ENCODE measurements around the gene SLIT3. TPM values are rescaled to one million over a fixed set of nuclear protein-coding genes. Genes with fewer than 3 reads are reported as not detected.

SLIT3 gene
- total and polyA plus RNA-seq, 10 of the 15 experiments (the other 5 are each of a cell fraction or from before 2014, with no cell fraction given): 0.05 TPM; not detected in 9

DNA sequence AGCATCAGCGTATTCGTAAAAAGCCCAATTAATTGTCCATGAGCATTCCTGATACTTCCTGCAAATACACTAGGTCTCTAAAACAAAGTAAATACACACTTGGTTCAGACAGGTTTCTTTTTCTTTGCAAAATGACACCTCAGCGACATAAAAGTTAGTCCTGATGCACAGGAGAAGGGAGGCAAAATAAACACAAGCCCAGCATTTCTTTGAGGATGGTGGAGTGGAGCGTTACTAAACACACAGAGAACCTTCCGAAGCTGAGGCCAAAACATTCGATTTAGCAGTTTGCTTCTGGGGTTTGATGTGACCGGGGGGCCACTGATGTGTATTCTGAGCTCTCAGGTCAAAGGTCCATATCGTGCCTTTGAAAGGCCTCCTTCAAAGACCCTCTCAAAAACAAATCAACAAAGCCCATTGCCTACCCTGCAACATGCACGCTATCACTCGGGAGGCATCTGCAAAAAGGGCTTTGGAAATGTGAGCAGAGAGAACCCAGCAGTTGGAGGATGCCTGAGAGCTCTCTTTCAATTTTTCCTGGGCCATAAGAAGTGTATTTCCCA lies 453.3 kb downstream of the SLIT3 start:
- ATAC-seq (no peak), FAIRE-seq (no peak), DNase-seq (ENCODE audit: low read depth, low spot score) (no peak)
- Histone ChIP-seq H3K36me3 (ENCODE audit: control insufficient read depth in 2 of 2, insufficient read depth in 2 of 2, low read length in 1 of 2) (no peaks in the 10 kb centered on the region), H3K27me3 (replicated peaks in 1 of 2; ENCODE audit: control insufficient read depth in 2 of 2, insufficient read depth in 2 of 2, low read length in 1 of 2) (peaks cover 2 to 5% of the 10 kb centered on the region in 2 experiments; a peak in 2 of 4 replicates), H4K20me1 (ENCODE audit: control insufficient read depth, insufficient read depth) (no peaks in the 10 kb centered on the region), H3K9me3 (replicated peaks; ENCODE audit: control insufficient read depth, insufficient read depth, low read length) (no peaks in the 10 kb centered on the region), H3K79me2 (ENCODE audit: control insufficient read depth, insufficient read depth, low read length) (no peaks in the 10 kb centered on the region), H3K4me1 (ENCODE audit: control insufficient read depth, insufficient read depth, low read length) (no peaks in the 10 kb centered on the region), H3K27ac (ENCODE audit: control insufficient read depth, insufficient read depth) (no peak overlapping the region), H2AFZ (ENCODE audit: control insufficient read depth, low read depth, low read length) (no peak overlapping the region), H3K9ac (ENCODE audit: control insufficient read depth, insufficient read depth, low read length) (no peak overlapping the region), H3K4me3 (no peak overlapping the region), H3K4me2 (ENCODE audit: control insufficient read depth, insufficient read depth) (no peak overlapping the region)
- TF ChIP-seq JUND (IDR thresholded peaks at IDR 0.05; ENCODE audit: low read depth, low read length) (no peak), NRF1 (conservative IDR thresholded peaks at IDR 0.05; ENCODE audit: low read depth, low read length) (no peak), ZBED1 (IDR thresholded peaks at IDR 0.05; ENCODE audit: borderline replicate concordance) (no peak), TCF12 (IDR thresholded peaks at IDR 0.05; ENCODE audit: low read depth, low read length) (no peak), MYC (IDR thresholded peaks at IDR 0.05; ENCODE audit: insufficient read depth, insufficient read length, insufficient replicate concordance, low read length, severe bottlenecking) (no peak)
- no TSS peak for BruUV-seq (replicated peaks)
- ChIA-PET CTCF (interaction anchor here (1.0 kb wide), 1 partner anchor 10 kb away, joined by 3 read pairs; no protein-coding TSS in a partner anchor), SMC1A (ENCODE audit: uncharacterized antibody, unreplicated experiment) (no interaction called here), RAD21 (ENCODE audit: unreplicated experiment) (no interaction called here), POLR2A (no interaction called here)
- intact Hi-C loops (cut with micrococcal nuclease; ENCODE audit: unreplicated experiment) (no loop called here), in situ Hi-C loops (cut with MboI) (no loop called here)
- 17% methylated on average over 10 of the region's 10 CpGs for WGBS (ENCODE audit: insufficient coverage, insufficient replicate concordance, low lambda C conversion rate, missing lambda C conversion rate)

GRCh38 chr5:168844922-168845296 lies 456.0 kb downstream of the SLIT3 start:
- FAIRE-seq (no peak), DNase-seq (ENCODE audit: low read depth, low spot score) (no peak), ATAC-seq (no peak)
- no peak overlapping the region for H3K27ac ChIP-seq (ENCODE audit: control insufficient read depth, insufficient read depth)
- no peaks in the 10 kb centered on the region for H3K36me3 ChIP-seq (ENCODE audit: control insufficient read depth in 2 of 2, insufficient read depth in 2 of 2, low read length in 1 of 2)
- H3K79me2 ChIP-seq (ENCODE audit: control insufficient read depth, insufficient read depth, low read length): no peaks in the 10 kb centered on the region
- CTCF ChIA-PET: no interaction called here
- no peaks in the 10 kb centered on the region for H4K20me1 ChIP-seq (ENCODE audit: control insufficient read depth, insufficient read depth)
- WGBS (ENCODE audit: insufficient coverage, insufficient replicate concordance, low lambda C conversion rate, missing lambda C conversion rate): 60% methylated on average over 8 of the region's 8 CpGs
- no peak overlapping the region for H3K4me2 ChIP-seq (ENCODE audit: control insufficient read depth, insufficient read depth)
- no TSS peak for BruUV-seq (replicated peaks)
- RAD21 ChIA-PET (ENCODE audit: unreplicated experiment): no interaction called here
- POLR2A ChIA-PET: no interaction called here
- H2AFZ ChIP-seq (ENCODE audit: control insufficient read depth, low read depth, low read length): no peak overlapping the region
- intact Hi-C loops (cut with micrococcal nuclease; ENCODE audit: unreplicated experiment) (no loop called here), in situ Hi-C loops (cut with MboI) (no loop called here)
- H3K9ac ChIP-seq (ENCODE audit: control insufficient read depth, insufficient read depth, low read length): no peak overlapping the region
- no peak overlapping the region for H3K4me3 ChIP-seq
- H3K9me3 ChIP-seq (replicated peaks; ENCODE audit: control insufficient read depth, insufficient read depth, low read length): no peaks in the 10 kb centered on the region
- SMC1A ChIA-PET (ENCODE audit: uncharacterized antibody, unreplicated experiment): no interaction called here
- H3K4me1 ChIP-seq (ENCODE audit: control insufficient read depth, insufficient read depth, low read length): no peaks in the 10 kb centered on the region
- TF ChIP-seq RELB (IDR thresholded peaks at IDR 0.05; ENCODE audit: low read depth) (no peak), WRNIP1 (IDR thresholded peaks at IDR 0.05; ENCODE audit: borderline replicate concordance, low read depth, low read length) (no peak)
- H3K27me3 ChIP-seq (replicated peaks in 1 of 2; ENCODE audit: control insufficient read depth in 2 of 2, insufficient read depth in 2 of 2, low read length in 1 of 2): peaks cover 0 to 5% of the 10 kb centered on the region in 2 experiments; a peak in 2 of 4 replicates
